ENCODE data around the gene NEK9. TPM values are rescaled to one million over a fixed set of nuclear protein-coding genes. Genes with fewer than 3 reads are reported as not detected.
"Not testable (repeated sequence)": the region's sequence is repeated elsewhere in the genome, so short reads cannot be mapped to it uniquely, and the experiment has no call there.

Gene NEK9
- total RNA-seq, 1 experiment from 2014 or later = 49.3 TPM

DNA sequence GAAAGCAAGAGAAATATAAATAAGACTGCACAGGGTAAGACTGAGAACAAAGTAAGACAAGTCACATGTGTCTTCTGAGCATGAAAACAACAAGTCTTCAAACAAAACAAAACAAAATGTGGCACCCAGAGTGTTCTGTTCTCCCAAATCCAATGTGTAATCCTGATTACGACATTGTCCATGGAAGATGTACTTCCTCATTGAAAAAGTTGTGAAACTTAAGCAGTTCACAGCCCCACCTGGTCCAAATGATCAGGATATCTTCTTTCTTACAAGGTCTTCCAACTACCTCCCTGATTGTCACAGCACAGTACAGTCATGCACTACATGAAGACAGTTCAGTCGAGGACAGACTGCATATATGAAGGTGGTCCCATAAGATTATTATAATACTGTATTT, 23.3 kb upstream of the NEK9 start:
- in situ Hi-C loops (cut with HindIII; ENCODE audit: low sequenced_read_pairs) = no loop called here
- DNase-seq (ENCODE audit: low spot score) = no peak

DNA sequence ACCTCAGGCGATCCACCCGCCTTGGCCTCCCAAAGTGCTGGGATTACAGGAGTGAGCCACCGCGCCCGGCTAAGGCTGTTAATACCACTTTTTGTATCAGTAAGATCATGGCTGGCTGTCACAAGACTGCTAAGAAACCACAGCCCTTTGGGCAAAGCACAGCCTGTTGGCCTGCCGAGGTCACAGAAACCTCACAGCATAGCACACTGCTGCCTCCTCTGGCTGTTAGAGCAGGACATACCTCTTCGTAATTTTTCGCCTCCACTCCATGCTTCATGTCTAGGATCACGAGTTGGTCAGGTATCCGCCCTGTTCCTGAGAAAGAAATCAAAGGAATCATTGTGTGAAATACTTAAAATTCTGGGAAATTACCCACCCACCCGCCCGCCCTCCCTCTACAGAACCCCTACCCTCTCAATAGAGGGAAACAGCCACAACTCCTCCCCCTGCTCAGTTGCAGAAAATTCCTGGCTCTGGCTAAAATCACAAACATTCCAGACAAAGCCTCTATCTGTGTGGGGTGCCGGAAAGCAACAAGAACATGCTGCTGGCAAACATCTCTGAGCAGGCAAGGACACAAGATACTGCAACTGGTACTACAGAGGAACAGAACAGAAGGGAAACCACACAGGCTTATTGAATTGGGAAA, 20.7 kb upstream of the NEK9 start:
- in situ Hi-C loops (cut with HindIII; ENCODE audit: low sequenced_read_pairs) = loop anchor here (25.0 kb wide), 1 partner anchor 165 kb away; no protein-coding TSS in a partner anchor
- peak; percentile 53 for DNase-seq (ENCODE audit: low spot score)

DNA sequence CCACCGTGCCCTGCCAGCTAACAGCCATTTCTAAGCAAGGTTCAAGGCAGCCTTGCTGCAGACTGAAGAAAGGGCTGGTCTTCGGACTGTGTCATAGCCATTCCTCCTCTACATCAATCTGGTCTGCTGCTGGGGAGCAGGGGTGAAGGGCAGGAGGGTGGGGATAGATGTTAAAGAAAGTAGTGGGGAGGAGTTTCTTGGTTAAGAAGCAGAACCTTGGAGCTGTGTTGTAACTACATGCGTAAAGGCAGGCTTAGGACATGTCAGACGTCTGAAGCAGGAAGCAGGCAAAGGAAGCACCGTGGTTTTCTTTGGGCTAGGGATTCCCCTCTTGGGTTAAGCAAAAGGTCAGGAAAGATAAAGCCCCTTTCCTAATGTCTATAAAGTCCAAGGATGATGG, 18.1 kb upstream of the NEK9 start:
- in situ Hi-C loops (cut with HindIII; ENCODE audit: low sequenced_read_pairs) = loop anchor here (25.0 kb wide), 1 partner anchor 167 kb away; no protein-coding TSS in a partner anchor
- DNase-seq (ENCODE audit: low spot score) = no peak

DNA sequence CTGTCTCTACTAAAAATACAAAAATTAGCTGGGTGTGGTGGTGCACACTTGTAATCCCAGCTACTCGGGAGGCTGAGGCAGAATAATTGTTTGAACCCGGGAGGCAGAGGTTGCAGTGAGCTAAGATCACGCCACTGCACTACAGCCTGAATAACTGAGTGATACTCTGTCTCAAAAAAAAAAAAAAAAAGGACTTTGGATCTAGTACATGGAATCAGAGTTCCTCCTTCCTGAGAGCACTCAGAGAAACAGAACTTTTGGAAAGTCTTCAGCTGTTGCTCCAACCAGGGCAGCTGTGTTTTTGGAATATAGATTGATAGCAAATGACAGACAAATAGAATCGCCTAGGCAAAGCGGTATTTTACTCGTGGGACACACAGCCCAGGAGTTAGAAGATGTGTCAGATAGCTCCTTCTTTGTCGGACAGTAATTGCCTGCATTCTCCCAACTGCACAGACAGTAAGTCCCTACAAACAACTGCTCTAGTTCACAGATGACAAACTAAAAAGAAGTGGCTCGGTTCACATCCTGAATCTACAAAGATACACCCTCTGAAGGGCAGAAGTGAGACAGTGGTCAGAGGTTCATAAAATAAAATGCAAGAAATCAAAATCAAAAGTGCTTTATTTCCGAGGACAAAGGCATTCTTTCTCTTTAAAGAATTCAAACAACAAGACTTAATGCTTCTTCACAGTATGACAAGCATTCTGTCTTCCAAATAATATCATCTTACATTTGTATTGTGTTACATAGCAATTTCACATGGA, 17.1 kb upstream of the NEK9 start:
- in situ Hi-C loops (cut with HindIII; ENCODE audit: low sequenced_read_pairs) = loop anchor here (25.0 kb wide), 1 partner anchor 168 kb away; no protein-coding TSS in a partner anchor
- no peak for DNase-seq (ENCODE audit: low spot score)

DNA sequence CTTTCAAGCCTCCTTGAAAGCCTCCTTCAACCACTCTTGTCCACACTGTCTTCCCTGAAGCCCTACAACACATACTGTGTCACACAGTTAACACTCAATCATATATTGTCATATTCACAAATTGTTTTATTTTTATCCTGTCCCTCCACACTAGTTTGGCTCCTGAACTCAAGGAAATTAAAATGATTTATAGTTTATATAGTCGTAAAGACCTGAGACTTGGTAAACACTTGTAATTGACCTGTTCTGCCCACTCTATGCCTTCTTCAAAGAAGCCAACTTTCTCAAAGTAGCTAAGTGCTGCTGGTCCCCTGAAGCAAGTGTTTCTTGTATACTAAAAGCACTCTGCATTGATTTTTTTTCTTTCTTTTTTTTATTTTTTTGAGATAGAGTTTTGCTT, 15.6 kb upstream of the NEK9 start:
- DNase-seq (ENCODE audit: low spot score) = no peak
- in situ Hi-C loops (cut with HindIII; ENCODE audit: low sequenced_read_pairs) = loop anchor here (25.0 kb wide), 1 partner anchor 170 kb away; no protein-coding TSS in a partner anchor

DNA sequence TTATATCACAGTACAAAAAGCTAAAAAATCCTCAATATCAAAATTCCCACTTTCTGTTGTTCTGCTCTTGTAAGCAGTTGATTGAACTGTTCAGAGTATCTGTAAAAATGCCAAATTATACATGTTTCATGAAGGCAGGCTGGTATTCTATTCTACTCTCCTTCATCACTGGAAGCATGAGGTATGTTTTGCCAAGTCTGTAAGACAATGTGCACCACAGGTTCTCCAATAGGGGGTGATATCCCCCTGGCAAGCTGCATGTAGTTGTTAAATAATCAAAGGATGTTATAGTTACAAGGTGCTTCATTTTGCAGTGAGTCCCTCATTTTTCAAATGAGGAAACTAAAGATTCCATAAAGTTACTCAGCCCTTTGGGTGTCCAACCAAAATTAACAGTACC, 15.1 kb upstream of the NEK9 start:
- in situ Hi-C loops (cut with HindIII; ENCODE audit: low sequenced_read_pairs) = loop anchor here (25.0 kb wide), 1 partner anchor 170 kb away; no protein-coding TSS in a partner anchor
- peak; percentile 23 for DNase-seq (ENCODE audit: low spot score)

DNA sequence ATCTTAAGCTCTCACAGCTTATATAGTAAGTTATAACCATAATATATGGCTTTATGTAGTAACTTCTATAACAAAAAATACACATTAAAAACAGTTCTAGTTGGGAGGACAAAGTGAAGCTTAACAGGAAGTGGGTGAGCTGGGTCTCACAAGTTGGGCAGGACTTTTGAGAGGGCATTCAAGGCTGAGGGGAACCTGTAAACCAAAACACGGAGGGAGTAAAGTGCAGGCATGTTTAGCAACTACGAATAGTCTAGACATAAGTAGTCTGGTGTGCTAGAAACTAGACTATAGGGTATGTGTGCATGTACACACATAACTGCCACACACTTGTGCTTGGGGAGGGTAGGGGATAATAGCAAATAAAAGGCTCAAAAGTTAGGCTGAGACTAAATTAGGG, 14.2 kb upstream of the NEK9 start:
- in situ Hi-C loops (cut with HindIII; ENCODE audit: low sequenced_read_pairs) = loop anchor here (25.0 kb wide), 1 partner anchor 171 kb away; no protein-coding TSS in a partner anchor
- DNase-seq (ENCODE audit: low spot score) = no peak

DNA sequence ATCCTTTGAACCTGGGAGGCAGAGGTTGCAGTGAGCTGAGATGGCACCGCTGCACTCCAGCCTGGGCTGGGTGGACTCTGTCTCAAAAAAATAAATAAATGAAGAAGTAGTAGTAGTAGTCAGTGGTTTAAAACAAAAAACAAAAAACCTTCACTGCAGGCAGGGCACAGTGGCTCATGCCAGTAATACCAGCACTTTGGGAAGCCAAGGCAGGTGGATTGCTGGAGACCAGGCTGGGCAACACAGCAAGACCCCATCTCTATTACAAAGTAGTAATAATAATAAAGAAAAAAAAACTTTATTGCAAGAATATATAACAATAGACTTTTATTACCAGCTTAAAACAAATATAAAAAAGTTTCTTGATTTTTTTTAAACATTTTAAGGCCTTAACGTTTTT, 13.8 kb upstream of the NEK9 start:
- in situ Hi-C loops (cut with HindIII; ENCODE audit: low sequenced_read_pairs) = loop anchor here (25.0 kb wide), 1 partner anchor 172 kb away; no protein-coding TSS in a partner anchor
- DNase-seq (ENCODE audit: low spot score) = no peak

DNA sequence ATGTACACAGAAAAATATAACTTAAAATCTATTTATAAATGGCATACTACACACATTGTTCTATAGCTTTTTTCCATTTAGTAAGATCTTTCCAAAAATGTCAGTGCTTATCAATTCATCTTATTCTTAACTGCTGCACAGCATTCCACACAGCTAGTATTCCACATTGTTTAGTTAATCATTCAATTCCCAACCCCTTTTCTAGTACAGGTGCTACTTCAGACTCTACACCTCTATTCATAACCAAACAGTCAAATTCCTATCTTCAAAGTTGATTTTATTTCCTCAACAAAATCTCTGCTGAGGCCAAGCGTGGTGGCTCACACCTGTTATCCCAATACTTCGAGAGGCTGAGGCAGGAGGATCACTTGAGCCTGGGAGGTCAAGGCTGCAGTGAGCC, 12.3 kb upstream of the NEK9 start:
- in situ Hi-C loops (cut with HindIII; ENCODE audit: low sequenced_read_pairs) = loop anchor here (25.0 kb wide), 1 partner anchor 173 kb away; no protein-coding TSS in a partner anchor
- no peak for DNase-seq (ENCODE audit: low spot score)

DNA sequence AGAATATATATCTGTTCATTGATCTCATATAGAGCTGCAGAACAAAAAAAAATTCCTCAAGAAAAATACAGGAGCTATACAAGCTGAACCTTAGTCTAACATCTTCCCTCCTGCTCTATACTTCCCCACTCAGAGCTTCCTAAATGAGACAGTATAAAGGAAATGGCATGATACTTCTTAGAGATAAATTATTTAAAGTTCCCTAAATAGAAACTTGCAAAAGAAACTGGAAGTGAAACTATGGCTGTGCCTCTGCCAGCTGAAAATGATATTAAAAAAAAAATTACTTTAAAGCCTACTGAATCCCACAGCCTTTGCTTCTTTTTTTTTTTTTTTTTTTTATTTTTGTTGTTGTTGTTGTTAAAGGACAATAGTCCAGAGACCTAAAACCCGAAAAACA, 11.6 kb upstream of the NEK9 start:
- DNase-seq (ENCODE audit: low spot score) = no peak
- in situ Hi-C loops (cut with HindIII; ENCODE audit: low sequenced_read_pairs) = loop anchor here (25.0 kb wide), 1 partner anchor 174 kb away; no protein-coding TSS in a partner anchor

DNA sequence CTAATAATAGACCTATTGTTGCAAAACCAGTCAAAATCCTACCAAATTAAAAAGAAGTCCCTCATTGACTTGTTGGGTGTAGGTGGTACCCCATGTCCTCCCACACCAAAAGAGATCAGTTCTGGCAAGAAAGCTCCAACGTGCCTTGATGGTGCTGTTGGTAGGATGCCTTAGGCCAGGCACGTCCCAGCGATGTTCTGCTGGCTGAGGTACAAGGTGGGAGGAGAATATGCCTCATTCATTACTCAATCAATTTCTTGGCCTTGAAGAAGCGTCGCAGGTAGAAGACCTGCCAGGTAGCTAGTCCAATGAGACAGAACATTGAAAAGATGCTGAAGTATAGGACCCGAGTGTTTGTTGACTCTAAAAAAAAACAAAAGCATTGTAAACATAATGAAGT, 7.8 kb upstream of the NEK9 start:
- in situ Hi-C loops (cut with HindIII; ENCODE audit: low sequenced_read_pairs) = loop anchor here (25.0 kb wide), 1 partner anchor 178 kb away; no protein-coding TSS in a partner anchor
- DNase-seq (ENCODE audit: low spot score) = no peak

DNA sequence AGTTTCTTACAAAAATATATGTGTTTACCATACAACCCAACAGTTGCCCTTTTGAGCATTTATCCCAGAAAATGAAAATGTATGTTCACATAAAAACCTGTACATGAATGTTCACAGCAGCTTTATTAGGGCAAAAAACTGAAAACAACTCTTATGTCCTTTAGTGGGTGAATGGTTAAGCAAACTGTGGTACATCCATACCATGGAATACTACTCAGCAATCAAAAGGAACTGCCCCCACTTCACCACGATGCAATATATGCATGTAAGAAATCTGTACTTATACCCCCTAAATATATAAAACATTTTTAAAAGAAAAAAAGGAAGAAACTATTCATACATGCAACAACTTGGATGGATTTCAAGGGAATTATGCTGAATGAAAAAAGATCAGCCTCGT, 6.7 kb upstream of the NEK9 start:
- no peak for DNase-seq (ENCODE audit: low spot score)
- in situ Hi-C loops (cut with HindIII; ENCODE audit: low sequenced_read_pairs) = loop anchor here (25.0 kb wide), 1 partner anchor 179 kb away; no protein-coding TSS in a partner anchor

DNA sequence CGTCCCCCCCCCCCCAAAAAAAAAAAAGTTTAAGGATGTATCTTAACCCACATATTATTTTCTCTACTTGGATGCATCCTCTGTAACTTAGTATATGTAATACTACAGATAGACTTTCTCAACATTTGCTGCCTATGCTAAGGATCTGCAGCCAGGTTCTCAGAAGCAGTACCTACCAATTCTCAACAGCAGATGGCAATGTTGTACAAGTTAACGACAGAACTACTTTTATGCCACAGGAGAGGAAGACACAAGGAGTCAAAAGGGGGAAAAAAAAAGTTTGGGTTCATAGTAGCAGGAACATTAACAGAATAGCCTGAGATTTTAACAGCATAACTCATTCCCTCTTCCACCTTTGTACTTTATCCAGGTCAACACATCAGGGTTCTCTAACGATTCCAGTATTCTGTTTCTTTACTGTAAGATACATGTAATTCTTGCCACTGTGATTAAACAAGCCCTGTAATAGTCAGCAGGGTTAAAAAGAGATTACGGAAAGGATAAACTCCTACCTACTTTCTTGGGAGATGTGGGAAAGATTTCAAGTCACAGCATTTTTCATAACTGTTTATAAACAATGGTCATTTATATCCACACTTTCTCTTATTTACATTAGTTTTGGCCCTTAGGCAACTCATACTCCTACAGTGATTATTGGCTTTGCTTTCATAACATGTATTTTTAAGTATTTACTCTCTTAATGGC, 5.7 kb upstream of the NEK9 start:
- DNase-seq (ENCODE audit: low spot score) = peak; percentile 83
- in situ Hi-C loops (cut with HindIII; ENCODE audit: low sequenced_read_pairs) = loop anchor here (25.0 kb wide), 1 partner anchor 180 kb away; no protein-coding TSS in a partner anchor

DNA sequence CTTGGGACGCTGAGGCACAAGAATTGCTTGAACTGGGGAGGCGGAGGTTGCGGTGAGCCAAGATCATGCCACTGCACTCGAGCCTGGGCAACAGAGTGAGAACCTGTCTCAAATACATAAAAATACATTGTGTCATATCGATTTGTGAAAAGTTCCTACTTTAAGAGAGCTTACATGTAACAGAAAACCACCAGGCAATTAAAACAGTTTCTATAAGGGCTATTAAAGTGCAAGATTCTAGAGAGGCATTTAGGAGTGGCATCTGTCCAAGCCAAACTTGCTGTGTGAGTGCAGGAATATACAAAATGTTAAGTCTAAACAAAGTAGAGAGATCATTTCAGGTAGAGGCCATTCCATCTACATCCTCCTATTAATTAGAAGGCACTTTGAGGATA, 1.7 kb upstream of the NEK9 start:
- in situ Hi-C loops (cut with HindIII; ENCODE audit: low sequenced_read_pairs) = loop anchor here (25.0 kb wide), 1 partner anchor 184 kb away; no protein-coding TSS in a partner anchor
- DNase-seq (ENCODE audit: low spot score) = no peak

DNA sequence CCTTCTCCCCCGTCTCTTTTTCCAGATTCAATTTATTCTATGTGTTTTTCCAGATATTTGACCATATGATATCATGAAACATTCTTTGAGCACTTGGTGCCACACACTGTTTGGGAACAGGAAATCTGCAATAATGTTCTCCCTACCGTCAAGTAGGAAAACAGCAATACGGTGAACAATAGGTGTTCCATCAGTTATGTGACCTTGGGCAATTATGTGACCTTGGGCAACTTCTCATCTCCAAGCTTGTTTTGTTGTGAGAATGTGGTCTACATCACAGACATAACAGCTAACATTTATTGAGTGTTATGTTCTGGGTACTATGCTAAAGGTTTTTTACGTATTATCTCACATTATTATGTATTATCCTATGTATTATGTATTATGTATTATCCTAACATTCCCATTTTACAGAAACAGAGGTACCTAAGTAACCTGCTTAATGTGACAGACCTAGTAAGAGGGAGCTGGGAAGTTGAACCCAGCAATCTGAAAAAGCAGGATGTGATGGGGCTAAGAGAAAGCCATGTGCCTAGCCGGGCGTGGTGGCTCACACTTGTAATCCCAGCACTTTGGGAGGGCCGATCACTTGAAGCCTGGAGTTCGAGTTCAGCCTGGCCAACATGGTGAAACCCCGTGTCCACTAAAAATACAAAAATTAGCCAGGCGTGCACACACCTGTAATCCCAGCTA, 1.2 kb upstream of the NEK9 start:
- in situ Hi-C loops (cut with HindIII; ENCODE audit: low sequenced_read_pairs) = loop anchor here (25.0 kb wide), 1 partner anchor 184 kb away; no protein-coding TSS in a partner anchor
- no peak for DNase-seq (ENCODE audit: low spot score)

DNA sequence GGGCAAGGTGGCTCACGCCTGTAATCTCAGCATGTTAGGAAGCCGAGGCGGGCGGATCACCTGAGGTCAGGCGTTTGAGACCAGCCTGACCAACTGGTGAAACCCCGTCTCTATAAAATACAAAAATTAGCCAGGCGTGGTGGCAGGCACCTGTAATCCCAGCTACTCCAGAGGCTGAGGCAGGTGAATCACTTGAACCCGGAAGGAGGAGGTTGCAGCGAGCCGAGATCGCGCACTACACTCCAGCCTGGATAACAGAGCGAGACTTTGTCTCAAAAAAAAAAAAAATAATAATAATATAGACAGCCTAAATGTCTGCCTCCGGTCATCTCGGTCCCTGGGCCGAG, 599 bp upstream of the NEK9 start:
- in situ Hi-C loops (cut with HindIII; ENCODE audit: low sequenced_read_pairs) = loop anchor here (25.0 kb wide), 1 partner anchor 185 kb away; no protein-coding TSS in a partner anchor
- DNase-seq (ENCODE audit: low spot score) = not testable (repeated sequence)

DNA sequence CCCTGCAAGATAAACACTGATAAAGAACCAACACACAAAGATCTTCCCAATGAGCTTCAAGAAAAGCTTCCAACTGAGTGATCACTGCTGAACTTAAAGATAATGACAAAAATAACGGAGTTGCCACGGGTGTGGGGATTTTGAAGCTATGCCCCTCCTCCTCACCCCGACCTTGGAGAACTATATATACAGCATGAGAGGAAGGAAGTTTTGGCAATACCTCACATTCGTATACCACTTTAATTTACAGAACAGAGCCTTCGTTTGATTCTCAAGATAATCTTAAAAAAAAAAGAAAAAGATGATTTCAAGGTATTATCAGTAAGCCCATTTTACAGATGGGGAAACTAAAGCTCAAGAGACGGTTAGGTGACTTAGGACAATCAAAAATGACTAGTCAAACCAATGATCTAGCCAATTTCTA, 715 bp downstream of the NEK9 start:
- no peak for DNase-seq (ENCODE audit: low spot score)
- in situ Hi-C loops (cut with HindIII; ENCODE audit: low sequenced_read_pairs) = loop anchor here (25.0 kb wide), 1 partner anchor 186 kb away; no protein-coding TSS in a partner anchor

DNA sequence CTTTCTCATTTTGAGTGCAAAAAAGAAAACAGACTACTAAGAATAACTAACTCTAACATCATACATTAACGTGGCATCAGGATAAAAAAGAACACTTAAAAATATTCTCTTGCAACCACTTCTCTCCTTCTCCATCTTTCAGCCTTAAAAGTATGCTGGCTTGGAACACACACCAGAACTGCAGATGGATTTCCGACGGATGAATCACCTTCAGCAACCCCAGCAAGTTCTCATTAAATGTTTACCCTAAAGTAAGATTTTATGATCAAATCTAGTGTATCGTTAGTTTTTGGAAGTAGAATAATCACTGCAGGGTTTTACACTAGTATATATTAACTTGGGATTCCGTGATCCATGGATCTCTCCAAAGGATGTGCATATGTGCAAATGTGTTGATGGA, 1.2 kb downstream of the NEK9 start:
- no peak for DNase-seq (ENCODE audit: low spot score)
- in situ Hi-C loops (cut with HindIII; ENCODE audit: low sequenced_read_pairs) = loop anchor here (25.0 kb wide), 1 partner anchor 187 kb away; no protein-coding TSS in a partner anchor

DNA sequence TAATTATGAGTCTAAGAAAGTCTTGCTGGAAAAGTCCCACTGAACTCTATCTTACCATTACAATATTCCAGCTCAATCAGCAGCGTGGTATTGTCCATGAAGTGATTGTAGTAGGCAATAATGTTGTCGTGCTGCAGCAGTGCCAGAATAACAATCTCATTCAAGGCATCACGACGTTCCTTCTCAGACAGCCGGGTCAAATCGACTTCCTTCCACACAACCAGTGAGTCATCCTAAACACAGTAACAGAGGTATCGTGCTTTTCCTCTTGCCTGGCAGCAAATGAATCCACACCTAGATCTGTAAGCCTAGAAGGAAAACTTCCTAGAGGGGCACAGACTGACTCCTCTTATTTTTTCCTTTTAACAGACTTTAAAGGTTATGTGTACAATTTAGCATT, 2.9 kb downstream of the NEK9 start:
- in situ Hi-C loops (cut with HindIII; ENCODE audit: low sequenced_read_pairs) = no loop called here
- DNase-seq (ENCODE audit: low spot score) = no peak

All from G401 (cell line).